Osteoblast (primary cell): ENCODE data around the gene CRISP1. TPM values are rescaled to one million over a fixed set of nuclear protein-coding genes. Genes with fewer than 3 reads are reported as not detected.

ENCODE experiments used
- DNase-seq: peaks from one replicate; pipeline ENCODE4 v3.0.0; 2011; ENCODE audit warnings: low spot score, mixed read lengths; ENCODE audit not compliant: insufficient read length; ENCODE audit errors: missing footprints
- H2AFZ ChIP-seq: 2 replicates; pipeline ENCODE4 v1.6.0; 2011; ENCODE audit warnings: mild to moderate bottlenecking, low read length
- H3K27ac ChIP-seq: 2 replicates; pipeline ENCODE4 v1.5.1; 2011; ENCODE audit warnings: mild to moderate bottlenecking, low read depth, low read length, moderate library complexity
- H3K27me3 ChIP-seq: 2 replicates; pipeline ENCODE4 v1.6.0; 2012; ENCODE audit warnings: mild to moderate bottlenecking, control low read depth, inconsistent platforms, low read length, moderate library complexity; ENCODE audit not compliant: insufficient read depth
- H3K36me3 ChIP-seq: 2 replicates; pipeline ENCODE4 v1.5.1; 2011; ENCODE audit warnings: mild to moderate bottlenecking, low read length, control low read depth, moderate library complexity; ENCODE audit not compliant: insufficient read depth
- H3K4me1 ChIP-seq: 2 replicates; pipeline ENCODE4 v1.5.1; 2011; ENCODE audit warnings: mild to moderate bottlenecking, low read length, control low read depth, moderate library complexity; ENCODE audit not compliant: insufficient read depth
- H3K4me2 ChIP-seq: 2 replicates; pipeline ENCODE4 v1.6.0; 2011; ENCODE audit warnings: mild to moderate bottlenecking, low read length; ENCODE audit not compliant: insufficient read depth
- H3K4me3 ChIP-seq: fragments of 200-600 bp; sonication (generic); 3 replicates; pipeline ENCODE4 v1.5.1; 2012; ENCODE audit warnings: mild to moderate bottlenecking, low read length, inconsistent platforms; ENCODE audit not compliant: insufficient read depth
- H3K79me2 ChIP-seq: 2 replicates; pipeline ENCODE4 v1.6.0; 2012; ENCODE audit warnings: mild to moderate bottlenecking, low read length, control low read depth, inconsistent platforms; ENCODE audit not compliant: insufficient read depth
- H3K9me3 ChIP-seq: 2 replicates; pipeline ENCODE4 v1.5.1; 2011; ENCODE audit warnings: low read depth, low read length, control low read depth
- H4K20me1 ChIP-seq: 2 replicates; pipeline ENCODE4 v1.6.0; 2012; ENCODE audit warnings: mild to moderate bottlenecking, low read length, control low read depth; ENCODE audit not compliant: insufficient read depth
- CTCF ChIP-seq: IDR thresholded peaks from 2 replicates; pipeline ENCODE4 v1.5.1; 2011; ENCODE audit warnings: mild to moderate bottlenecking, low read depth, low read length, moderate library complexity; ENCODE audit errors: extremely low read depth
- total RNA-seq: library from RNA; depleted of rRNA; stranded (reverse); fragments of >200 nt; gene quantifications from 2 replicates; pipeline ENCODE4 v1.2.3, GENCODE V29; 2012

Gene CRISP1
- total RNA-seq, 1 donor, result not detected

GRCh38 chr6:49784272-49784671 is 82.1 kb downstream of the CRISP1 start:
- H3K27me3 ChIP-seq, result no peaks in the 10 kb centered on the region
- H3K4me1 ChIP-seq, result no peaks in the 10 kb centered on the region
- no peak overlapping the region for H3K4me2 ChIP-seq
- no peak overlapping the region for H3K4me3 ChIP-seq
- no peak overlapping the region for H3K27ac ChIP-seq
- no peak for TF ChIP-seq CTCF
- H2AFZ ChIP-seq, result no peak overlapping the region
- no peaks in the 10 kb centered on the region for H3K9me3 ChIP-seq
- H3K36me3 ChIP-seq, result no peaks in the 10 kb centered on the region
- no peak for DNase-seq
- no peaks in the 10 kb centered on the region for H3K79me2 ChIP-seq
- no peaks in the 10 kb centered on the region for H4K20me1 ChIP-seq

Other genes with a start within 250 kb of the CRISP1 start
- not detected in 2 replicates for gene RHAG, start 229.7 kb downstream of the CRISP1 start, total RNA-seq
- gene CRISP2, start 153.0 kb downstream of the CRISP1 start, total RNA-seq, result not detected in 2 replicates
- not detected in 2 replicates for gene CRISP3, start 122.1 kb downstream of the CRISP1 start, total RNA-seq
- gene PGK2, start 79.2 kb downstream of the CRISP1 start, total RNA-seq, result not detected in 2 replicates
- not detected in 2 replicates for gene DEFB114, start 97.6 kb upstream of the CRISP1 start, total RNA-seq
- not detected in 2 replicates for gene DEFB113, start 103.1 kb upstream of the CRISP1 start, total RNA-seq
- gene DEFB110, start 155.5 kb upstream of the CRISP1 start, total RNA-seq, result not detected in 2 replicates
- gene DEFB112, start 183.4 kb upstream of the CRISP1 start, total RNA-seq, result not detected in 2 replicates